ENCODE data around the gene OSBPL2.

DNA sequence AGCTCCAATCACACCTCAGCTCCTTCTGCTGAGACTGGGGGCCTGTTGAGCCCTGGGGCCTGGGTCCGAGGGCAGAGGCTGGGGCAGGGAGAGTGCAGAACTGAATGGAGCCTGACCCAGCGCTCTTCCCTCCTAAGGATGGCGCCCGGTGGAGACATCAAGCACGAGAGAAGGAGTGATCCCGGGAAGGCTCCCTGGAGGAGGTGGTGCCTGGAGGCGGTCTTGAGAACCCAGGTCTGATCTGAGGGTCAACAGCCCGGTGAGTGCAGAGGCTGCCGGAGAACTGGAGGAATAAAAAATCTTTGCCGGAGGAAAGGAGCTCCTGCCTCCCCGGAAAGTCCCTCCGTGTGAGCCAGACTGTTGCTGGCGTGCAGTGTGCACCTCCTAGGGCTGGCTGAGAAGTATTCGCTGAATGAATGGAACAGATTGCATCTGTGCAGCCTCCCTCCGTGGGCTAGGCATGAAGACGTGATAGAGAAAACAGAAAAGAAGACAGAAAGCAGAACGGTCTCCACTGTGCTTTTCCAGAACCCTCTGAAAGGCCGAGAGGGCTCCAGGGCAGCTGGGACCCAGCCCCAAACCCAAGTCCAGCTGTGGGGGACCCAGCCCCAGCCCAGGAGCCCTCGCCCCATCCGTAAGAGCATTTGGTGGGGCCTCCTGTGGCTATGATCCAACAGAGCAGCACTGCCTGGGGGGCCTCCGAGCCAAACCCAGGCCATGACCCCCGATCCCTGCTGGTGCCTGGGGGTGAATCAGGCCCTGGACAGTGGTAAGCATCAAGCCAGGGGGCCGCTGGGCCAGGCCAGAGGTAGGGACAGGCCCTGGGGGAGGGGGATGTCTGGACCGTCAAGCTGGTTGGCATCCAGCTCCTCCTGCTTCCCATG, 11.4 kb upstream of the OSBPL2 start:
- TF ChIP-seq, protein P1, sequence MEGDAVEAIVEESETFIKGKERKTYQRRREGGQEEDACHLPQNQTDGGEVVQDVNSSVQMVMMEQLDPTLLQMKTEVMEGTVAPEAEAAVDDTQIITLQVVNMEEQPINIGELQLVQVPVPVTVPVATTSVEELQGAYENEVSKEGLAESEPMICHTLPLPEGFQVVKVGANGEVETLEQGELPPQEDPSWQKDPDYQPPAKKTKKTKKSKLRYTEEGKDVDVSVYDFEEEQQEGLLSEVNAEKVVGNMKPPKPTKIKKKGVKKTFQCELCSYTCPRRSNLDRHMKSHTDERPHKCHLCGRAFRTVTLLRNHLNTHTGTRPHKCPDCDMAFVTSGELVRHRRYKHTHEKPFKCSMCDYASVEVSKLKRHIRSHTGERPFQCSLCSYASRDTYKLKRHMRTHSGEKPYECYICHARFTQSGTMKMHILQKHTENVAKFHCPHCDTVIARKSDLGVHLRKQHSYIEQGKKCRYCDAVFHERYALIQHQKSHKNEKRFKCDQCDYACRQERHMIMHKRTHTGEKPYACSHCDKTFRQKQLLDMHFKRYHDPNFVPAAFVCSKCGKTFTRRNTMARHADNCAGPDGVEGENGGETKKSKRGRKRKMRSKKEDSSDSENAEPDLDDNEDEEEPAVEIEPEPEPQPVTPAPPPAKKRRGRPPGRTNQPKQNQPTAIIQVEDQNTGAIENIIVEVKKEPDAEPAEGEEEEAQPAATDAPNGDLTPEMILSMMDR (IDR thresholded peaks at IDR 0.05; ENCODE audit: borderline replicate concordance, extremely low read depth, low read length, poor library complexity, severe bottlenecking): no peak
- no peak for TF ChIP-seq EZH2 (IDR thresholded peaks at IDR 0.05; ENCODE audit: borderline replicate concordance, low read depth, low read length, severe bottlenecking)

All from DND-41 (cell line).